HG03432 (cell line): ENCODE measurements around the gene STIM2.
A peak's percentile ranks its signal among the peaks of the same experiment; 100 is the strongest.
"Not testable (repeated sequence)": the region's sequence is repeated elsewhere in the genome, so short reads cannot be mapped to it uniquely, and the experiment has no call there.

Experiments
- ATAC-seq: cut with Tn5 transposase; IDR thresholded peaks from one replicate; pipeline ENCODE4 v1.9.1; 2021; ENCODE audit warnings: mild to moderate bottlenecking, moderate library complexity; ENCODE audit not compliant: unreplicated experiment

The STIM2 gene

GRCh38 chr4:26947318-26947717, 86.7 kb downstream of the STIM2 start:
- ATAC-seq: no peak

GRCh38 chr4:26950446-26950845, 89.8 kb downstream of the STIM2 start:
- no peak for ATAC-seq

- no peak for ATAC-seq
These were observed 92.2 kb downstream of the STIM2 start for GRCh38 chr4:26952891-26953290.

- no peak for ATAC-seq
These were observed 92.7 kb downstream of the STIM2 start for GRCh38 chr4:26953366-26953765.

GRCh38 chr4:26953770-26954423, 93.3 kb downstream of the STIM2 start:
- peak; percentile 59 for ATAC-seq

- no peak for ATAC-seq
These were observed 94.6 kb downstream of the STIM2 start for GRCh38 chr4:26955241-26955640.

- no peak for ATAC-seq
These were observed 98.4 kb downstream of the STIM2 start for GRCh38 chr4:26958925-26959653.

GRCh38 chr4:26959654-26960047, 99.0 kb downstream of the STIM2 start:
- no peak for ATAC-seq

- no peak for ATAC-seq
These were observed 102.1 kb downstream of the STIM2 start for GRCh38 chr4:26962720-26963119.

GRCh38 chr4:26964512-26964911, 103.9 kb downstream of the STIM2 start:
- peak; percentile 6 for ATAC-seq

GRCh38 chr4:26964994-26965393, 104.4 kb downstream of the STIM2 start:
- ATAC-seq: peak; percentile 86

- not testable (repeated sequence) for ATAC-seq
These were observed 115.0 kb downstream of the STIM2 start for GRCh38 chr4:26975464-26976181.

GRCh38 chr4:26978387-26979053, 117.9 kb downstream of the STIM2 start:
- no peak for ATAC-seq

GRCh38 chr4:26984896-26985295, 124.3 kb downstream of the STIM2 start:
- ATAC-seq: no peak

- ATAC-seq: peak; percentile 94
These were observed 125.2 kb downstream of the STIM2 start for GRCh38 chr4:26985873-26986272.

- no peak for ATAC-seq
These were observed 126.5 kb downstream of the STIM2 start for GRCh38 chr4:26987191-26987590.

GRCh38 chr4:26991057-26991456, 130.4 kb downstream of the STIM2 start:
- ATAC-seq: no peak

GRCh38 chr4:26992657-26993361, 132.2 kb downstream of the STIM2 start:
- ATAC-seq: peak; percentile 97

- ATAC-seq: no peak
These were observed 132.9 kb downstream of the STIM2 start for GRCh38 chr4:26993539-26993938.

- ATAC-seq: no peak
These were observed 133.3 kb downstream of the STIM2 start for GRCh38 chr4:26993967-26994366.

- no peak for ATAC-seq
These were observed 134.7 kb downstream of the STIM2 start for GRCh38 chr4:26995316-26995715.
